GM23338 (cell line): Measurements from ENCODE around the gene PSMB11. TPM values are rescaled to one million over a fixed set of nuclear protein-coding genes. Genes with fewer than 3 reads are reported as not detected.

Experiments used
- ATAC-seq: fragments of 200-7000 bp; cut with Tn5 transposase; 3 replicates; pipeline ENCODE4 v1.9.1; 2020
- DNase-seq: peaks from one replicate; pipeline ENCODE4 v3.0.0-alpha.2; 2015; ENCODE audit warnings: low spot score
- H2AFZ ChIP-seq: fragments of 200-600 bp; sonication (generic); 2 replicates; pipeline ENCODE4 v1.8.0; 2016; ENCODE audit warnings: antibody characterized with exemption, mild to moderate bottlenecking, moderate library complexity
- H3F3A ChIP-seq: fragments of 200-600 bp; sonication (generic); replicated peaks from 2 replicates; pipeline ENCODE4 v1.8.0; 2017; ENCODE audit warnings: antibody characterized with exemption, mixed run types, low read depth
- H3K27ac ChIP-seq: fragments of 200-600 bp; sonication (generic); 2 replicates; pipeline ENCODE4 v1.6.1; 2016; ENCODE audit warnings: low read depth
- H3K27me3 ChIP-seq: fragments of 200-600 bp; sonication (generic); 2 replicates; pipeline ENCODE4 v1.8.0; 2016; ENCODE audit warnings: mild to moderate bottlenecking, mixed run types, moderate library complexity; ENCODE audit not compliant: insufficient read depth
- H3K36me3 ChIP-seq: fragments of 200-600 bp; sonication (generic); 2 replicates; pipeline ENCODE4 v1.8.0; 2016; ENCODE audit warnings: mild to moderate bottlenecking; ENCODE audit not compliant: insufficient read depth
- H3K4me1 ChIP-seq: fragments of 200-600 bp; sonication (generic); 2 replicates; pipeline ENCODE4 v1.8.0; 2016; ENCODE audit warnings: mild to moderate bottlenecking, moderate library complexity; ENCODE audit not compliant: insufficient read depth
- H3K4me2 ChIP-seq: fragments of 200-600 bp; sonication (generic); 2 replicates; pipeline ENCODE4 v1.7.1; 2017; ENCODE audit warnings: mixed run types
- H3K4me3 ChIP-seq: fragments of 200-600 bp; sonication (generic); 2 replicates; pipeline ENCODE4 v1.6.1; 2016; ENCODE audit warnings: mixed run types
- H3K79me2 ChIP-seq: fragments of 200-600 bp; sonication (generic); replicated peaks from 2 replicates; pipeline ENCODE4 v1.8.0; 2017; ENCODE audit warnings: mild to moderate bottlenecking; ENCODE audit not compliant: insufficient read depth
- H3K9me2 ChIP-seq: fragments of 200-600 bp; sonication (generic); 2 replicates; pipeline ENCODE4 v1.8.0; 2017; ENCODE audit not compliant: insufficient read depth
- H4K20me1 ChIP-seq: fragments of 200-600 bp; sonication (generic); replicated peaks from 2 replicates; pipeline ENCODE4 v1.8.0; 2017; ENCODE audit warnings: mild to moderate bottlenecking; ENCODE audit not compliant: insufficient read depth
- H3K27ac Mint-ChIP-seq: 2 replicates; pipeline ENCODE4 v1.8.0; 2020; ENCODE audit warnings: inconsistent platforms, mild to moderate bottlenecking, moderate library complexity, mixed read lengths
- H3K27me3 Mint-ChIP-seq: 3 replicates; pipeline ENCODE4 v1.8.0; 2022; ENCODE audit warnings: low read depth, mild to moderate bottlenecking, moderate library complexity, mixed read lengths, inconsistent platforms; ENCODE audit not compliant: insufficient read depth, poor library complexity
- H3K36me3 Mint-ChIP-seq: 3 replicates; pipeline ENCODE4 v1.8.0; 2021; ENCODE audit warnings: low read depth, mild to moderate bottlenecking, inconsistent platforms, moderate library complexity, mixed read lengths
- H3K4me1 Mint-ChIP-seq: 3 replicates; pipeline ENCODE4 v1.8.0; 2020; ENCODE audit warnings: mild to moderate bottlenecking, inconsistent platforms, mixed read lengths
- H3K4me3 Mint-ChIP-seq: 3 replicates; pipeline ENCODE4 v1.8.0; 2021; ENCODE audit warnings: moderate library complexity, mild to moderate bottlenecking, inconsistent platforms, mixed read lengths
- H3K9me3 Mint-ChIP-seq: 3 replicates; pipeline ENCODE4 v1.8.0; 2020; ENCODE audit warnings: moderate library complexity, mild to moderate bottlenecking, inconsistent platforms, mixed read lengths
- CREB1 ChIP-seq: fragments of 250-450 bp; sonication (Bioruptor Pico); IDR thresholded peaks from 2 replicates; pipeline ENCODE4 v1.5.0; 2020; ENCODE audit warnings: low read depth, mild to moderate bottlenecking, moderate library complexity
- EZH2 ChIP-seq: fragments of 200-600 bp; sonication (generic); IDR thresholded peaks from one replicate; pipeline ENCODE4 v1.8.0; 2017; ENCODE audit warnings: antibody characterized with exemption, mild to moderate bottlenecking, low read depth; ENCODE audit not compliant: unreplicated experiment
- EZH2phosphoT487 ChIP-seq: fragments of 200-600 bp; sonication (generic); IDR thresholded peaks from one replicate; pipeline ENCODE4 v1.8.1; 2018; ENCODE audit warnings: antibody characterized with exemption; ENCODE audit not compliant: unreplicated experiment
- JUNB ChIP-seq: IDR thresholded peaks from one replicate; pipeline ENCODE4 v1.6.1; 2016; ENCODE audit warnings: antibody characterized with exemption; ENCODE audit not compliant: unreplicated experiment
- NANOG ChIP-seq: IDR thresholded peaks from 2 replicates; pipeline ENCODE4 v1.6.1; 2016; ENCODE audit warnings: antibody characterized with exemption, borderline replicate concordance
- POLR2AphosphoS5 ChIP-seq: IDR thresholded peaks from 2 replicates; pipeline ENCODE4 v1.6.1; 2016; ENCODE audit warnings: antibody characterized with exemption, low read depth
- STAT1 ChIP-seq: IDR thresholded peaks from one replicate; pipeline ENCODE4 v1.6.1; 2016; ENCODE audit warnings: antibody characterized with exemption; ENCODE audit not compliant: unreplicated experiment
- ZNF114 ChIP-seq: fragments of 250-450 bp; sonication (Bioruptor Pico); IDR thresholded peaks from 2 replicates; pipeline ENCODE4 v1.5.0; 2020; ENCODE audit warnings: mild to moderate bottlenecking, moderate library complexity
- ZNF331 ChIP-seq: fragments of 250-450 bp; sonication (Bioruptor Pico); IDR thresholded peaks from 2 replicates; pipeline ENCODE4 v1.5.0; 2020; ENCODE audit warnings: low read depth, mild to moderate bottlenecking, moderate library complexity
- polyA plus RNA-seq: library from polyadenylated mRNA; unstranded; fragments of >200 nt; fragmentation: Nextera tagmentation; extraction: Ambion mirVana; gene quantifications from 2 replicates; pipeline ENCODE4 v1.2.1, GENCODE V29; 2016
- total RNA-seq: library from RNA; depleted of rRNA; stranded (reverse); fragments of >200 nt; shearing (Covaris generic); gene quantifications from 2 replicates; pipeline ENCODE4 v1.2.3, GENCODE V29; 2014
- TF ChIP-seq, protein P1 (sequence below): IDR thresholded peaks from one replicate; pipeline ENCODE4 v1.6.1; 2018; ENCODE audit warnings: antibody characterized with exemption; ENCODE audit not compliant: unreplicated experiment
- TF ChIP-seq, protein P2 (sequence below): fragments of 250-450 bp; sonication (Bioruptor Pico); IDR thresholded peaks from 2 replicates; pipeline ENCODE4 v1.5.0; 2020; ENCODE audit warnings: mild to moderate bottlenecking, moderate library complexity
- TF ChIP-seq, protein P3 (sequence below), 2 experiments: fragments of 200-600 bp in 1 of 2; sonication (generic) in 1 of 2; conservative IDR thresholded peaks; 2 replicates each; pipeline versions ENCODE4 v1.5.1 to v1.6.1; 2016 to 2017; ENCODE audit warnings: antibody characterized with exemption in 2 of 2, low read depth in 2 of 2, mild to moderate bottlenecking in 2 of 2, moderate library complexity in 1 of 2
- TF ChIP-seq, protein P4 (sequence below): IDR thresholded peaks from 2 replicates; pipeline ENCODE4 v1.6.1; 2016; ENCODE audit warnings: antibody characterized with exemption

PSMB11 gene
- total and polyA plus RNA-seq, 2 experiments from 2014 or later = 0.07 TPM; not detected in 1

DNA sequence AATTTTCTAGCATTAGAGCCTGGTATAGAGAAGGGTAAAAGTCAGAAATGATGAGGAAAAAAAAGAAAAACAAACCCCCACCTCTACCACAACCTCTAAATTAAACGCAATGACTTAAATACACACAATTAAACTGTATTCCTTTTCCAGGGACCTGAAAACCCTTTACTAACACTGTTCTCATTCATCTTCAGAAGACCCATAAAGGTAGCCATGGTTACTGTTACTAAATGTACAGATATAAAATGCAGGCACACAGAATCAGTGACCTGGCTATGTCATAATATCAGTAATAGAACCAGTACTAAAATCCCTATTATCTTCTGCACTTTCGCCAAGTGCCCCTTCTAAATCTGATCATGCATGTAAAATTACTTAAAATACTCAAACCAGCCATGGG is 51.5 kb downstream of the PSMB11 start:
- H3K9me3 Mint-ChIP-seq = no peaks in the 10 kb centered on the region
- peaks cover 2% of the 10 kb centered on the region for H3K27me3 Mint-ChIP-seq
- H2AFZ ChIP-seq = no peak overlapping the region
- peaks cover 12% of the 10 kb centered on the region; the same call in 2 of the 3 replicates for H3K4me1 Mint-ChIP-seq
- peaks cover 76% of the 10 kb centered on the region for H3K79me2 ChIP-seq
- H3K36me3 Mint-ChIP-seq = peaks cover 58% of the 10 kb centered on the region
- DNase-seq = no peak
- H3K4me3 Mint-ChIP-seq = no peak overlapping the region; the same call in 2 of the 3 replicates
- no peaks in the 10 kb centered on the region for H3K9me2 ChIP-seq
- no peaks in the 10 kb centered on the region; the same call in 1 of the 2 replicates for H3F3A ChIP-seq
- H3K27ac Mint-ChIP-seq = no peak overlapping the region
- H3K36me3 ChIP-seq = peaks cover 48% of the 10 kb centered on the region
- no peaks in the 10 kb centered on the region for H3K27me3 ChIP-seq
- ATAC-seq = no peak
- peaks cover 14% of the 10 kb centered on the region for H3K4me1 ChIP-seq
- TF ChIP-seq JUNB (no peak), CREB1 (CRISPR knock-in tag) (no peak), NANOG (no peak), EZH2 (no peak), POLR2AphosphoS5 (no peak), STAT1 (no peak), ZNF331 (CRISPR knock-in tag) (no peak), ZNF114 (CRISPR knock-in tag) (no peak), EZH2phosphoT487 (no peak)
- TF ChIP-seq, protein P1, sequence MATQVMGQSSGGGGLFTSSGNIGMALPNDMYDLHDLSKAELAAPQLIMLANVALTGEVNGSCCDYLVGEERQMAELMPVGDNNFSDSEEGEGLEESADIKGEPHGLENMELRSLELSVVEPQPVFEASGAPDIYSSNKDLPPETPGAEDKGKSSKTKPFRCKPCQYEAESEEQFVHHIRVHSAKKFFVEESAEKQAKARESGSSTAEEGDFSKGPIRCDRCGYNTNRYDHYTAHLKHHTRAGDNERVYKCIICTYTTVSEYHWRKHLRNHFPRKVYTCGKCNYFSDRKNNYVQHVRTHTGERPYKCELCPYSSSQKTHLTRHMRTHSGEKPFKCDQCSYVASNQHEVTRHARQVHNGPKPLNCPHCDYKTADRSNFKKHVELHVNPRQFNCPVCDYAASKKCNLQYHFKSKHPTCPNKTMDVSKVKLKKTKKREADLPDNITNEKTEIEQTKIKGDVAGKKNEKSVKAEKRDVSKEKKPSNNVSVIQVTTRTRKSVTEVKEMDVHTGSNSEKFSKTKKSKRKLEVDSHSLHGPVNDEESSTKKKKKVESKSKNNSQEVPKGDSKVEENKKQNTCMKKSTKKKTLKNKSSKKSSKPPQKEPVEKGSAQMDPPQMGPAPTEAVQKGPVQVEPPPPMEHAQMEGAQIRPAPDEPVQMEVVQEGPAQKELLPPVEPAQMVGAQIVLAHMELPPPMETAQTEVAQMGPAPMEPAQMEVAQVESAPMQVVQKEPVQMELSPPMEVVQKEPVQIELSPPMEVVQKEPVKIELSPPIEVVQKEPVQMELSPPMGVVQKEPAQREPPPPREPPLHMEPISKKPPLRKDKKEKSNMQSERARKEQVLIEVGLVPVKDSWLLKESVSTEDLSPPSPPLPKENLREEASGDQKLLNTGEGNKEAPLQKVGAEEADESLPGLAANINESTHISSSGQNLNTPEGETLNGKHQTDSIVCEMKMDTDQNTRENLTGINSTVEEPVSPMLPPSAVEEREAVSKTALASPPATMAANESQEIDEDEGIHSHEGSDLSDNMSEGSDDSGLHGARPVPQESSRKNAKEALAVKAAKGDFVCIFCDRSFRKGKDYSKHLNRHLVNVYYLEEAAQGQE = no peak
- TF ChIP-seq, protein P2, sequence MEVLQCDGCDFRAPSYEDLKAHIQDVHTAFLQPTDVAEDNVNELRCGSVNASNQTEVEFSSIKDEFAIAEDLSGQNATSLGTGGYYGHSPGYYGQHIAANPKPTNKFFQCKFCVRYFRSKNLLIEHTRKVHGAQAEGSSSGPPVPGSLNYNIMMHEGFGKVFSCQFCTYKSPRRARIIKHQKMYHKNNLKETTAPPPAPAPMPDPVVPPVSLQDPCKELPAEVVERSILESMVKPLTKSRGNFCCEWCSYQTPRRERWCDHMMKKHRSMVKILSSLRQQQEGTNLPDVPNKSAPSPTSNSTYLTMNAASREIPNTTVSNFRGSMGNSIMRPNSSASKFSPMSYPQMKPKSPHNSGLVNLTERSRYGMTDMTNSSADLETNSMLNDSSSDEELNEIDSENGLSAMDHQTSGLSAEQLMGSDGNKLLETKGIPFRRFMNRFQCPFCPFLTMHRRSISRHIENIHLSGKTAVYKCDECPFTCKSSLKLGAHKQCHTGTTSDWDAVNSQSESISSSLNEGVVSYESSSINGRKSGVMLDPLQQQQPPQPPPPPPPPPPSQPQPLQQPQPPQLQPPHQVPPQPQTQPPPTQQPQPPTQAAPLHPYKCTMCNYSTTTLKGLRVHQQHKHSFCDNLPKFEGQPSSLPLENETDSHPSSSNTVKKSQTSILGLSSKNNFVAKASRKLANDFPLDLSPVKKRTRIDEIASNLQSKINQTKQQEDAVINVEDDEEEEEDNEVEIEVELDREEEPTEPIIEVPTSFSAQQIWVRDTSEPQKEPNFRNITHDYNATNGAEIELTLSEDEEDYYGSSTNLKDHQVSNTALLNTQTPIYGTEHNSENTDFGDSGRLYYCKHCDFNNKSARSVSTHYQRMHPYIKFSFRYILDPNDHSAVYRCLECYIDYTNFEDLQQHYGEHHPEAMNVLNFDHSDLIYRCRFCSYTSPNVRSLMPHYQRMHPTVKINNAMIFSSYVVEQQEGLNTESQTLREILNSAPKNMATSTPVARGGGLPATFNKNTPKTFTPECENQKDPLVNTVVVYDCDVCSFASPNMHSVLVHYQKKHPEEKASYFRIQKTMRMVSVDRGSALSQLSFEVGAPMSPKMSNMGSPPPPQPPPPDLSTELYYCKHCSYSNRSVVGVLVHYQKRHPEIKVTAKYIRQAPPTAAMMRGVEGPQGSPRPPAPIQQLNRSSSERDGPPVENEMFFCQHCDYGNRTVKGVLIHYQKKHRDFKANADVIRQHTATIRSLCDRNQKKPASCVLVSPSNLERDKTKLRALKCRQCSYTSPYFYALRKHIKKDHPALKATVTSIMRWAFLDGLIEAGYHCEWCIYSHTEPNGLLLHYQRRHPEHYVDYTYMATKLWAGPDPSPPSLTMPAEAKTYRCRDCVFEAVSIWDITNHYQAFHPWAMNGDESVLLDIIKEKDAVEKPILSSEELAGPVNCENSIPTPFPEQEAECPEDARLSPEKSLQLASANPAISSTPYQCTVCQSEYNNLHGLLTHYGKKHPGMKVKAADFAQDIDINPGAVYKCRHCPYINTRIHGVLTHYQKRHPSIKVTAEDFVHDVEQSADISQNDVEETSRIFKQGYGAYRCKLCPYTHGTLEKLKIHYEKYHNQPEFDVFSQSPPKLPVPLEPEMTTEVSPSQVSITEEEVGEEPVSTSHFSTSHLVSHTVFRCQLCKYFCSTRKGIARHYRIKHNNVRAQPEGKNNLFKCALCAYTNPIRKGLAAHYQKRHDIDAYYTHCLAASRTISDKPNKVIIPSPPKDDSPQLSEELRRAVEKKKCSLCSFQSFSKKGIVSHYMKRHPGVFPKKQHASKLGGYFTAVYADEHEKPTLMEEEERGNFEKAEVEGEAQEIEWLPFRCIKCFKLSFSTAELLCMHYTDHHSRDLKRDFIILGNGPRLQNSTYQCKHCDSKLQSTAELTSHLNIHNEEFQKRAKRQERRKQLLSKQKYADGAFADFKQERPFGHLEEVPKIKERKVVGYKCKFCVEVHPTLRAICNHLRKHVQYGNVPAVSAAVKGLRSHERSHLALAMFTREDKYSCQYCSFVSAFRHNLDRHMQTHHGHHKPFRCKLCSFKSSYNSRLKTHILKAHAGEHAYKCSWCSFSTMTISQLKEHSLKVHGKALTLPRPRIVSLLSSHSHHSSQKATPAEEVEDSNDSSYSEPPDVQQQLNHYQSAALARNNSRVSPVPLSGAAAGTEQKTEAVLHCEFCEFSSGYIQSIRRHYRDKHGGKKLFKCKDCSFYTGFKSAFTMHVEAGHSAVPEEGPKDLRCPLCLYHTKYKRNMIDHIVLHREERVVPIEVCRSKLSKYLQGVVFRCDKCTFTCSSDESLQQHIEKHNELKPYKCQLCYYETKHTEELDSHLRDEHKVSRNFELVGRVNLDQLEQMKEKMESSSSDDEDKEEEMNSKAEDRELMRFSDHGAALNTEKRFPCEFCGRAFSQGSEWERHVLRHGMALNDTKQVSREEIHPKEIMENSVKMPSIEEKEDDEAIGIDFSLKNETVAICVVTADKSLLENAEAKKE (CRISPR knock-in tag) = no peak
- TF ChIP-seq, protein P3, sequence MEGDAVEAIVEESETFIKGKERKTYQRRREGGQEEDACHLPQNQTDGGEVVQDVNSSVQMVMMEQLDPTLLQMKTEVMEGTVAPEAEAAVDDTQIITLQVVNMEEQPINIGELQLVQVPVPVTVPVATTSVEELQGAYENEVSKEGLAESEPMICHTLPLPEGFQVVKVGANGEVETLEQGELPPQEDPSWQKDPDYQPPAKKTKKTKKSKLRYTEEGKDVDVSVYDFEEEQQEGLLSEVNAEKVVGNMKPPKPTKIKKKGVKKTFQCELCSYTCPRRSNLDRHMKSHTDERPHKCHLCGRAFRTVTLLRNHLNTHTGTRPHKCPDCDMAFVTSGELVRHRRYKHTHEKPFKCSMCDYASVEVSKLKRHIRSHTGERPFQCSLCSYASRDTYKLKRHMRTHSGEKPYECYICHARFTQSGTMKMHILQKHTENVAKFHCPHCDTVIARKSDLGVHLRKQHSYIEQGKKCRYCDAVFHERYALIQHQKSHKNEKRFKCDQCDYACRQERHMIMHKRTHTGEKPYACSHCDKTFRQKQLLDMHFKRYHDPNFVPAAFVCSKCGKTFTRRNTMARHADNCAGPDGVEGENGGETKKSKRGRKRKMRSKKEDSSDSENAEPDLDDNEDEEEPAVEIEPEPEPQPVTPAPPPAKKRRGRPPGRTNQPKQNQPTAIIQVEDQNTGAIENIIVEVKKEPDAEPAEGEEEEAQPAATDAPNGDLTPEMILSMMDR (conservative IDR thresholded peaks at IDR 0.05; ENCODE audit: low read depth in 2 of 2) = no peak
- TF ChIP-seq, protein P4, sequence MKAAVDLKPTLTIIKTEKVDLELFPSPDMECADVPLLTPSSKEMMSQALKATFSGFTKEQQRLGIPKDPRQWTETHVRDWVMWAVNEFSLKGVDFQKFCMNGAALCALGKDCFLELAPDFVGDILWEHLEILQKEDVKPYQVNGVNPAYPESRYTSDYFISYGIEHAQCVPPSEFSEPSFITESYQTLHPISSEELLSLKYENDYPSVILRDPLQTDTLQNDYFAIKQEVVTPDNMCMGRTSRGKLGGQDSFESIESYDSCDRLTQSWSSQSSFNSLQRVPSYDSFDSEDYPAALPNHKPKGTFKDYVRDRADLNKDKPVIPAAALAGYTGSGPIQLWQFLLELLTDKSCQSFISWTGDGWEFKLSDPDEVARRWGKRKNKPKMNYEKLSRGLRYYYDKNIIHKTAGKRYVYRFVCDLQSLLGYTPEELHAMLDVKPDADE = no peak
- H4K20me1 ChIP-seq = peaks cover 40% of the 10 kb centered on the region
- peak overlapping the region; percentile 84 for H3K4me3 ChIP-seq
- peak overlapping the region; percentile 92 for H3K4me2 ChIP-seq
- H3K27ac ChIP-seq = no peak overlapping the region
